H54 (cell line): Measurements from ENCODE around the gene SEPTIN5.

ENCODE experiments used
- DNase-seq: peaks from one replicate; pipeline ENCODE4 v3.0.0; 2011; ENCODE audit warnings: low spot score, mixed read lengths; ENCODE audit not compliant: insufficient read length
- FAIRE-seq: peaks from 3 replicates; lab custom pipeline; 2011; peaks lifted over from hg19 to GRCh38; lab: Jason Lieb, UNC
- POLR2A ChIP-seq: IDR thresholded peaks from 2 replicates; pipeline ENCODE4 v1.6.1; 2011; ENCODE audit warnings: low read depth, mild to moderate bottlenecking, low read length

The SEPTIN5 gene

DNA sequence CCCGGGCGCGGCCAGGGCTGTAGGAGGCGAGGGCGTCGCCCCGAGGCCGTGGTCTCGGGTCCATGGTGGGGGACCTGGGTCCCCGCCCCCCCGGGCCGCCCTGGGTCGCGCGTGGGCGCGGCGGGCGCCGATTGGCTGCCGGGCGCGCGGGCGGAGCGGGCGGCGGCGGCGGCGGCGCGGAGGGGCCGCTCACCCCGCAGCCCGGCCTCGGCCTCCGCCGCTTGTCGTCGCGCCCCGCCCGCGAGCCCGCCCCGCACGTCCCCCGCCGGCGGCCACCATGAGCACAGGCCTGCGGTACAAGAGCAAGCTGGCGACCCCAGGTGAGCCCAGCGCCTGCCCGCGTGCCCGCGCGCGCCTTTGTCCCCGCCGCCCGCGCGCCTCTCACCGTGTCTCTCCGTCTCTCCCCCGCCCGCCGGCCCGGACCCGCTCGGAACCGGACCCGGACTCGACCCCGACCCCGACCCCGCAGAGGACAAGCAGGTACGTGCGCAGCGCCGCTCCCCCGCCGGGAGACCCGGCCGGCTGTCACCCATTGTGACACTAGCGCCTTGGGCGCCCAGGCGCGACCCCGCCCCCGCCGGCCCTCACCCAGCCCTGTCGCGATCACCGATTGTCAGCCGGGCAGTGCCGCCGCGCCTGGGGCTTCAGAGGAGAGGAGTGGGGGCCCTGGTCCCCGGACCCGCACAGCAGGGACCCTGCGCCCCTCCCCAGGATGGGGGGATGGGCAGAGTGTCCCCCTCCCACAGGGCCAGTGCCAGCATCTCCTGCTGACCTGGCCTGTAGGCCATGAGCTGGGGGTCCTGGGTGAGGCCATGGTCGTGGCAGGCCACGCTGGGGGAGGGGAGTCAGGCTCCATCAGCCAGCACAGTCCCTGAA is at the start of gene SEPTIN5:
Gene SEPTIN5 (plus strand): TSS at position 192 of the 876 bp plus-strand sequence. CDS start 86 bp downstream, at position 278.
- FAIRE-seq (no peak), DNase-seq (no peak)
- TF ChIP-seq POLR2A, result no peak

DNA sequence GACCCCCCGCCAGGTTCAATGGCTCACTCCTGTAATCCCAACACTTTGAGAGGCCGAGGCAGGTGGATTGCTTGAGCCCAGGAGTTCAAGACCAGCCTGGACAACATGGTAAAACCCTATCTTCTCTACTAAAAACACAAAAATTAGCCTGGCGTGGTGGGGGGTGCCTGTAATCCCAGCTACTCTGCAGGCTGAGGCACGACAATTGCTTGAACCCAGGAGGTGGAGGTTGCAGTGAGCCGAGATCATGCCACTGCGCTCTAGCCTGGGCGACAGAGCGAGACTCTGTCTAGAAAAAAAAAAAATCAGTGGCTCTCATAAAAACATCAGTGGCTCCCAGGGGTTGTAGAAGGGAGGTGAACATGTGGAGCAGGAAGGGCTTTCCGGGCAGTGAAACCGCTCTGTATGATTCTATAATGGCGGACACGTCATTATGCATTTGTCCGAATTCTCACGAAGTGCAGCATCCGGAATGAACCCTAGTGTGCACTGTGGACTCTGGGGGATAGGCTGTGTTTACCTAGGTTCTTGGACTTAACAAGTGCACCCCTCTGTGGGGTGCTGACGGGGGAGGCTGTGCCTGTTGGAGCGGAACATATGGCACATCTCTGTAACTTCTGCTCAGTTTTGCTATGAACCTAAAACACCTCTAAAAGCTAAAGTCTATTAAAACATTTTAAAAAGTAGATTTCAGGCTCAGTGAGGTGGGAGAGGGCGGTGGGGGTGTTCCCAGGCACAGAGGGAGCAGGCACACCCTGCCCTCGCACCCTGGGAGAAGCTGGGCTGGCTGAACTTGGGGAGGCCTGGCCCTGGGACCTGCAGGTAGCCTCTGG is 49.1 kb upstream of the SEPTIN5 start:
- DNase-seq, result no peak
- no peak for FAIRE-seq

GRCh38 chr22:19665784-19666672 is 48.3 kb upstream of the SEPTIN5 start:
- no peak for TF ChIP-seq POLR2A
- FAIRE-seq (no peak), DNase-seq (no peak)

More for the DNA sequence above, 49.1 kb upstream of the SEPTIN5 start:
- no peak for TF ChIP-seq POLR2A

DNA sequence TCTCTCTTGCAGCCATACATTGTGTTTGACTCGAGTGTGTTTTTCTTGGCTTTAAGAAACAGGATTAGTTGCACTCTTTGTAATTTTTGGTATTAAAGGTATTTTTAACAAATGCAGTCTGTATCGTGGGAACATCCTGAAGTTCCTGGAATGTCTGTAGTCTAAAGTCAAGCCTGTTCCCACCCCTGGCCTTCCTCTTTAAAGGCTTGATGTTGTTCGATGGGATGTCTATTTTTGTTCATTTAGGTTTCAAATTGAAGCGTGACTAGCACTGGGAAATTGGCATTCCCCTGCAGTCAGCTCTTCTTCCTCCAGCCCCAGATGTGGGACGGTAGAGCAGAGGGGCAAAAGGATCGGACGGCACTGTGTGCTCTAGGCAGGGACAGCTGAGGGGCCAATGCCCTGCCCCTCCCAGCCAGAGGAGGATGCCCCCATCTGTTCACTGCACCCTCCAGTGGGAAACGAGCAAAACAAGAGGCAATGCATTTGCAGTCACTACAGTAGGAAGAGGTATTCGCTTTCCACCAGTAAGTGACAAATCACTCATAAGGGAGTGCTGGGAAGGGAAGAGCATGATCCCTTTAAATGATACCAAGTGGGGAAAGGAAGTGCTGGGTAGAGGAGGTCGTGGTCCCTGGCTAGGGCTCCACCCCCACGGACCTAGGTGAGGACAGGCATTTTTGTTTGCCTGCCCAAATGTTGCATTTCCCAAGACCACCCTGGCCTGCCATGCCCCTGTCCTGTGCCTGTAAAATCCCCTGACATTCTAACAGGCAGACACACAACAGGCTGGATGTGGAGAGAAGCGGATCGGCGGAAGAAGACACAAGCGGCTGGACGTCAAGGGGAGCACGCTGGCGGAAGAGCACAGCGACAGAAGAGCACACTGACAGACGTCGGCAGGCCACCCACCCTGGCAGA is 47.4 kb upstream of the SEPTIN5 start:
- FAIRE-seq, result no peak
- no peak for TF ChIP-seq POLR2A
- no peak for DNase-seq

- no peak for FAIRE-seq
- no peak for TF ChIP-seq POLR2A
Measured at GRCh38 chr22:19667872-19668740, 46.2 kb upstream of the SEPTIN5 start.

GRCh38 chr22:19668748-19669147 is 45.6 kb upstream of the SEPTIN5 start:
- TF ChIP-seq POLR2A, result no peak
- DNase-seq (no peak), FAIRE-seq (no peak)

More at GRCh38 chr22:19667872-19668740, 46.2 kb upstream of the SEPTIN5 start:
- no peak for DNase-seq

DNA sequence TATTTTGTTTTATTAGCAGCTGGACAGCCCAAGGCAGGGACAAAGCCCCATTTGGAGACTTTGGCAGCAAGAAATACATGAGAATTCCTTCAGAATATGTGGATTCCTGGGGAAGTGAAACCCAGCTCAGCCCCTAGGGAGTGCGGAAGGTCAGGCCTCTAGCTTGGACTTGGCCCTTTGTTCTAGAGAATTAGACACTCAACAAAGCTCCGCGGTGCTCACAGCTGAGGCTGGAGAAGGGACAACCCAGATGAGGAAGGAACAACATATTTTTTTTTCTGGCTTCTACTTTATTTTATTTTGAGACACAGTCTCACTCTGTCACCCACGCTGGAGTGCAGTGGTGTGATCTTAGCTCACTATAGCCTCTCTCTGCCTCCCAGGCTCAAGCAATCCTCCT is 44.7 kb upstream of the SEPTIN5 start:
- FAIRE-seq (no peak), DNase-seq (no peak)
- TF ChIP-seq POLR2A, result no peak

GRCh38 chr22:19671316-19671715 is 43.0 kb upstream of the SEPTIN5 start:
- no peak for FAIRE-seq
- TF ChIP-seq POLR2A, result no peak

GRCh38 chr22:19672054-19672776 is 42.1 kb upstream of the SEPTIN5 start:
- FAIRE-seq (no peak), DNase-seq (no peak)
- TF ChIP-seq POLR2A, result no peak

More at GRCh38 chr22:19671316-19671715, 43.0 kb upstream of the SEPTIN5 start:
- DNase-seq, result no peak

DNA sequence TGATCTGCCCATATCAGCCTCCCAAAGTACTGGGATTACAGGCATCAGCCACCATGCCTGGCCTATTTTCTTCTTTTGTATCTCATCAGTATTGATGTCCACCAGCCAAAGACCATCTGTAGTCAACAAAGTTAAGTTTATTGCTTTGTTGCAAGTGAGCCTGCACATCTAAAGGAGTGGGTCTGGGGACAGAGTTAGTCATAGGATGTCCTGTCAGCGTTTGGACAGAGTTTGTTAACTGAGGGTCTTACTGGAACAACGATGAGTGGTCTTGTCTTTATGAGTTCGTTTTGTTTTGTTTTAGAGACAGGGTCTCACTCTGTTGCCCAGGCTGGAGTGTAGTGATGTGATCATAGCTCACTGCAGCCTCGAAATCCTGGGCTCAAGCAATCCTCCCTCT is 40.6 kb upstream of the SEPTIN5 start:
- FAIRE-seq (no peak), DNase-seq (no peak)
- no peak for TF ChIP-seq POLR2A
